GM12878 (cell line): ENCODE measurements around the gene TIAM1. TPM values are rescaled to one million over a fixed set of nuclear protein-coding genes. Genes with fewer than 3 reads are reported as not detected.

Experiments used
- ATAC-seq: fragments of 200-7000 bp; cut with Tn5 transposase; 3 replicates; pipeline ENCODE4 v1.9.1; 2020; ENCODE audit warnings: mild to moderate bottlenecking, moderate library complexity
- BruUV-seq: library from RNA; stranded (reverse); fragments of 400-500 nt; replicated peaks from 2 replicates; lab custom pipeline; 2021; lab: Mats Ljungman, UMichigan
- CTCF ChIA-PET: fragments of 300-600 bp; sonication (Branson Sonifier 250); formaldehyde crosslinking; extraction: SDS; loops from one replicate; lab custom pipeline; 2021; ENCODE audit warnings: inconsistent platforms; lab: Yijun Ruan, JAX
- POLR2A ChIA-PET: fragments of 350-600 bp; formaldehyde crosslinking; extraction: SDS; loops from one replicate; lab custom pipeline; 2021; ENCODE audit warnings: inconsistent platforms; lab: Charles Lee
- RAD21 ChIA-PET: fragments of 300-600 bp; sonication (Branson Sonifier 250); formaldehyde crosslinking; loops from one replicate; lab custom pipeline; 2023; ENCODE audit warnings: antibody characterized with exemption; ENCODE audit not compliant: unreplicated experiment; lab: Charles Lee
- SMC1A ChIA-PET: fragments of 300-600 bp; sonication (Branson Sonifier 250); formaldehyde crosslinking; loops from one replicate; lab custom pipeline; 2023; ENCODE audit not compliant: unreplicated experiment, uncharacterized antibody; lab: Charles Lee
- DNase-seq: peaks from one replicate; pipeline ENCODE4 v3.0.0-alpha.2; 2011; ENCODE audit warnings: low read depth, low spot score
- FAIRE-seq: peaks from 3 replicates; lab custom pipeline; 2011; peaks lifted over from hg19 to GRCh38; lab: Jason Lieb, UNC
- H2AFZ ChIP-seq: 2 replicates; pipeline ENCODE4 v1.6.0; 2011; ENCODE audit warnings: low read depth, low read length, control low read depth; ENCODE audit not compliant: control insufficient read depth
- H3K27ac ChIP-seq: 2 replicates; pipeline ENCODE4 v1.5.1; 2011; ENCODE audit warnings: control low read depth; ENCODE audit not compliant: control insufficient read depth, insufficient read depth
- H3K27me3 ChIP-seq, 2 experiments: replicated peaks in 1 of 2; 2 replicates each; pipeline versions ENCODE4 v1.6.0 to v1.6.1; 2011; ENCODE audit warnings: low read length in 1 of 2; ENCODE audit not compliant: control insufficient read depth in 2 of 2, insufficient read depth in 2 of 2
- H3K36me3 ChIP-seq, 2 experiments: 2 replicates each; pipeline ENCODE4 v1.5.1; 2011; ENCODE audit warnings: low read length in 1 of 2; ENCODE audit not compliant: control insufficient read depth in 2 of 2, insufficient read depth in 2 of 2
- H3K4me1 ChIP-seq: 2 replicates; pipeline ENCODE4 v1.6.1; 2011; ENCODE audit warnings: mild to moderate bottlenecking, low read length, moderate library complexity, mixed read lengths; ENCODE audit not compliant: control insufficient read depth, insufficient read depth
- H3K4me2 ChIP-seq: 2 replicates; pipeline ENCODE4 v1.6.0; 2011; ENCODE audit warnings: control low read depth; ENCODE audit not compliant: control insufficient read depth, insufficient read depth
- H3K4me3 ChIP-seq: fragments of 200-600 bp; sonication (generic); 2 replicates; pipeline ENCODE4 v1.5.1; 2016
- H3K79me2 ChIP-seq: 2 replicates; pipeline ENCODE4 v1.6.0; 2011; ENCODE audit warnings: low read length; ENCODE audit not compliant: control insufficient read depth, insufficient read depth
- H3K9ac ChIP-seq: 2 replicates; pipeline ENCODE4 v1.8.0; 2011; ENCODE audit warnings: low read length, control low read depth, mixed read lengths; ENCODE audit not compliant: control insufficient read depth, insufficient read depth
- H3K9me3 ChIP-seq: replicated peaks from 3 replicates; pipeline ENCODE4 v1.5.1; 2011; ENCODE audit warnings: mild to moderate bottlenecking, low read length; ENCODE audit not compliant: control insufficient read depth, insufficient read depth
- H4K20me1 ChIP-seq: 2 replicates; pipeline ENCODE4 v1.6.0; 2011; ENCODE audit not compliant: control insufficient read depth, insufficient read depth
- CTCF ChIP-seq, 3 experiments: IDR thresholded peaks in 2 of 3; conservative IDR thresholded peaks in 1 of 3; 2 replicates each; pipeline ENCODE4 v1.5.1; 2011; ENCODE audit warnings: low read depth in 3 of 3, low read length in 3 of 3, mild to moderate bottlenecking in 3 of 3, control low read depth in 2 of 3, moderate library complexity in 2 of 3, inconsistent platforms in 1 of 3, mixed read lengths in 1 of 3; ENCODE audit not compliant: control insufficient read depth in 2 of 3, insufficient read depth in 1 of 3; ENCODE audit errors: extremely low read depth in 1 of 3
- MYB ChIP-seq: fragments of 150-350 bp; IDR thresholded peaks from 2 replicates; pipeline ENCODE4 v1.6.1; 2014; ENCODE audit warnings: mild to moderate bottlenecking, low read depth, low read length, borderline replicate concordance
- SMC3 ChIP-seq: IDR thresholded peaks from 2 replicates; pipeline ENCODE4 v1.6.1; 2011; ENCODE audit warnings: low read length, improper control_type of control experiment, borderline replicate concordance
- WGBS: methylation state at CpG from one replicate; pipeline ENCODE4 v1.1.6; 2016; ENCODE audit warnings: low lambda C conversion rate; ENCODE audit not compliant: insufficient replicate concordance, insufficient coverage; ENCODE audit errors: missing lambda C conversion rate; 5-methylcytosine and 5-hydroxymethylcytosine counted together
- in situ Hi-C: fragments of 300-500 bp; cut with MboI; formaldehyde crosslinking; loops from 9 replicates; pipeline ENCODE4 v1.14.3; 2018; ENCODE audit warnings: mixed read lengths
- intact Hi-C: fragments of 100-400 bp; cut with micrococcal nuclease; formaldehyde crosslinking; loops from one replicate; pipeline ENCODE4 v1.14.2; 2022; ENCODE audit not compliant: unreplicated experiment
- polyA plus RNA-seq, 11 experiments: library from polyadenylated mRNA; depleted of rRNA in 4 of 11; unstranded in 6 of 11; stranded (reverse) in 5 of 11; fragments of >200 nt; fragmentation: Nextera tagmentation in 4 of 11; fragmentation: Illumina TruSeq in 1 of 11; extraction: Ambion mirVana in 4 of 11; extraction: Trizol in 1 of 11; gene quantifications; 1 replicate in 1 of 11; 2 replicates in 10 of 11; pipeline versions ENCODE4 v1.2.1 to v1.2.3, GENCODE V29; 2011 to 2016; ENCODE audit warnings: inconsistent platforms in 2 of 11, missing spikeins in 2 of 11, low read depth in 1 of 11
- total RNA-seq, 4 experiments: library from RNA; depleted of rRNA in 3 of 4; stranded (reverse); fragments of >200 nt in 3 of 4; fragmentation: Illumina TruSeq in 1 of 4; extraction: Trizol in 1 of 4; gene quantifications; 2 replicates each; pipeline versions ENCODE4 v1.2.1 to v1.2.3, GENCODE V29; 2013 to 2021

Gene TIAM1
- total and polyA plus RNA-seq, 10 of the 15 experiments (the other 5 are each of a cell fraction or from before 2014, with no cell fraction given), result 0.31 to 35.9 (median 0.78) TPM

- Histone ChIP-seq H3K9me3 (no peaks in the 10 kb centered on the region), H3K79me2 (no peaks in the 10 kb centered on the region), H3K4me1 (no peaks in the 10 kb centered on the region), H4K20me1 (no peaks in the 10 kb centered on the region), H3K4me2 (no peak overlapping the region), H3K27me3 (no peaks in the 10 kb centered on the region; a peak in 1 of 4 replicates), H3K27ac (no peak overlapping the region), H3K4me3 (no peak overlapping the region), H3K9ac (no peak overlapping the region), H3K36me3 (no peaks in the 10 kb centered on the region), H2AFZ (no peak overlapping the region)
- DNase-seq (no peak), FAIRE-seq (no peak), ATAC-seq (no peak)
- ChIA-PET RAD21 (interaction anchor here (0.6 to 0.7 kb wide), 2 partner anchors 146 to 219 kb away, joined by 3 read pairs; no protein-coding TSS in a partner anchor), POLR2A (no interaction called here), SMC1A (interaction anchor here (1.1 to 1.2 kb wide), 2 partner anchors 95 to 127 kb away, joined by 3 read pairs; no protein-coding TSS in a partner anchor), CTCF (interaction anchor here (0.7 to 1.3 kb wide), 5 partner anchors 15 to 212 kb away, joined by 3 to 5 read pairs (median 3); no protein-coding TSS in a partner anchor)
- WGBS, result 17% methylated on average over 15 of the region's 15 CpGs
- TF ChIP-seq CTCF (IDR thresholded peaks at IDR 0.05 in 2 of 3, conservative IDR thresholded peaks at IDR 0.05 in 1 of 3; ENCODE audit: control insufficient read depth in 2 of 3, extremely low read depth in 1 of 3, insufficient read depth in 1 of 3, low read depth in 3 of 3, low read length in 3 of 3) (peak; percentile 5 to 29 (median 6); a peak in 2 of 6 replicates), SMC3 (peak; percentile 18; the same call in 1 of the 2 replicates), MYB (no peak)
- in situ Hi-C loops (no loop called here), intact Hi-C loops (loop anchor here (2.0 kb wide), 1 partner anchor 233 kb away; no protein-coding TSS in a partner anchor)
- no TSS peak for BruUV-seq
These were observed 3.5 kb upstream of the TIAM1 start for GRCh38 chr21:31347435-31348032.
